Measurements from ENCODE around the gene BST1.

DNA sequence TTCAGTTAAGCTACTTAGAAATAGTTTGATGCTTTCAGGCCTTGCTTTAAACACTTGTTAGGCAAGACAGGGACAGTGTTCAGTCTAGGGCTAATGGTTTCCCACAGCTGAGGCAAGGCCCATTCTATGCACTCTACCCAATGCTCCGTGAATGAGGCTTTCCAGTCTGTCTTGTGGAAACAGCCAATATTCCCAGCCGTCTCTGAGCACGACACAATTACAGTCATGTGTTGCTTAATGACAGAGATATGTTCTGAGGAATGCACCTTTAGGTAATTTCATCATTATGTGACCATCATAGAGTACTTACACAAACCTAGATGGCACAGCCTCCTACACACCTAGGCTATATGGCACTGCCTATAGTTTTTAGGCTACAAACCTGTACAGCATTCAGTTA lies 30.8 kb upstream of the BST1 start:
- no peak for TF ChIP-seq CTCF (IDR thresholded peaks at IDR 0.05)
- TF ChIP-seq POLR2A (IDR thresholded peaks at IDR 0.05): no peak

Measured in body of pancreas (tissue), 4 donors.